ENCODE measurements around the gene SGCE.

Gene SGCE

DNA sequence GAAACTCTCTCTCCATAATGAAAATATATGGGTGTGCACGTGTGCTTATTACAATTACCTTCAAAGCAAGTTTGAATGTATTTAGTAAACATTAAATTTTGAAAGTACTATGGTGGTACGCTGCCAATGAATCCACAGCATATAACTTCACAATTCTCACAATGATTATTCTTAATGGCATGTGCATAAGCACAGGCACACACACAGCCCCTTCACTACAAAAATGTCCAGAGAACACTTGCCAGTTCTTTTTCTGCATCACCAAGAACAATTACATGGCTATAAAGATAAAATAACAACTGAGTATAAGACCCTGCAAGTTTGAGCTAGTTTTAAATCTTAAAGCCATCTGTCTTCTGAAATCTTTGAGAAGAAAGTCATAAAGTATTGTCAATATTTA, 22.2 kb downstream of the SGCE start:
- TF ChIP-seq POLR2AphosphoS5 (IDR thresholded peaks at IDR 0.05; ENCODE audit: low read depth, low read length) = no peak
- no peak for TF ChIP-seq TAF1 (IDR thresholded peaks at IDR 0.05; ENCODE audit: borderline replicate concordance, insufficient read depth, low read length)
- no peak for TF ChIP-seq SIN3A (IDR thresholded peaks at IDR 0.05; ENCODE audit: borderline replicate concordance, insufficient read depth, low read length)
- TF ChIP-seq, protein P1, sequence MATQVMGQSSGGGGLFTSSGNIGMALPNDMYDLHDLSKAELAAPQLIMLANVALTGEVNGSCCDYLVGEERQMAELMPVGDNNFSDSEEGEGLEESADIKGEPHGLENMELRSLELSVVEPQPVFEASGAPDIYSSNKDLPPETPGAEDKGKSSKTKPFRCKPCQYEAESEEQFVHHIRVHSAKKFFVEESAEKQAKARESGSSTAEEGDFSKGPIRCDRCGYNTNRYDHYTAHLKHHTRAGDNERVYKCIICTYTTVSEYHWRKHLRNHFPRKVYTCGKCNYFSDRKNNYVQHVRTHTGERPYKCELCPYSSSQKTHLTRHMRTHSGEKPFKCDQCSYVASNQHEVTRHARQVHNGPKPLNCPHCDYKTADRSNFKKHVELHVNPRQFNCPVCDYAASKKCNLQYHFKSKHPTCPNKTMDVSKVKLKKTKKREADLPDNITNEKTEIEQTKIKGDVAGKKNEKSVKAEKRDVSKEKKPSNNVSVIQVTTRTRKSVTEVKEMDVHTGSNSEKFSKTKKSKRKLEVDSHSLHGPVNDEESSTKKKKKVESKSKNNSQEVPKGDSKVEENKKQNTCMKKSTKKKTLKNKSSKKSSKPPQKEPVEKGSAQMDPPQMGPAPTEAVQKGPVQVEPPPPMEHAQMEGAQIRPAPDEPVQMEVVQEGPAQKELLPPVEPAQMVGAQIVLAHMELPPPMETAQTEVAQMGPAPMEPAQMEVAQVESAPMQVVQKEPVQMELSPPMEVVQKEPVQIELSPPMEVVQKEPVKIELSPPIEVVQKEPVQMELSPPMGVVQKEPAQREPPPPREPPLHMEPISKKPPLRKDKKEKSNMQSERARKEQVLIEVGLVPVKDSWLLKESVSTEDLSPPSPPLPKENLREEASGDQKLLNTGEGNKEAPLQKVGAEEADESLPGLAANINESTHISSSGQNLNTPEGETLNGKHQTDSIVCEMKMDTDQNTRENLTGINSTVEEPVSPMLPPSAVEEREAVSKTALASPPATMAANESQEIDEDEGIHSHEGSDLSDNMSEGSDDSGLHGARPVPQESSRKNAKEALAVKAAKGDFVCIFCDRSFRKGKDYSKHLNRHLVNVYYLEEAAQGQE (IDR thresholded peaks at IDR 0.05; ENCODE audit: insufficient read depth in 1 of 2, low read depth in 2 of 2, low read length in 2 of 2) = no peak
- TF ChIP-seq FOXP2 (optimal IDR thresholded peaks at IDR 0.05; ENCODE audit: borderline replicate concordance, extremely low read depth, extremely low read length, insufficient read depth) = no peak

DNA sequence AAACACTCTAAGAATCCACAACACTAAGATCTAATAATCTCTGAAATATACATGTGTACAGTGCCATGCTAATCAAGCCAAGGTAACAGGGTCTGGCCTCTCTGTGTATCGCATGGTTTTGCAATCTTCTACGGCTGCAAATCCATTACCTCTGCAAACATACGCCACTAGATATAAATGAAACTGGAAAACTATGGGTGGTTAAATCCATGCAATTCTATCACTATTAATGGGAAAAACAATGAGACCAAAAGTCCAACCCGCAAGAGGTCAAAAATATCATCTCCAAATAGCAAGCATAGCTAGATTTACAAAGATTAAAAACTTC, 23.0 kb downstream of the SGCE start:
- TF ChIP-seq SIN3A (IDR thresholded peaks at IDR 0.05; ENCODE audit: borderline replicate concordance, insufficient read depth, low read length) = no peak
- TF ChIP-seq, protein P1 (IDR thresholded peaks at IDR 0.05; ENCODE audit: insufficient read depth in 1 of 2, low read depth in 2 of 2, low read length in 2 of 2) = no peak
- no peak for TF ChIP-seq FOXP2 (optimal IDR thresholded peaks at IDR 0.05; ENCODE audit: borderline replicate concordance, extremely low read depth, extremely low read length, insufficient read depth)
- TF ChIP-seq POLR2AphosphoS5 (IDR thresholded peaks at IDR 0.05; ENCODE audit: low read depth, low read length) = no peak
- no peak for TF ChIP-seq TAF1 (IDR thresholded peaks at IDR 0.05; ENCODE audit: borderline replicate concordance, insufficient read depth, low read length)

DNA sequence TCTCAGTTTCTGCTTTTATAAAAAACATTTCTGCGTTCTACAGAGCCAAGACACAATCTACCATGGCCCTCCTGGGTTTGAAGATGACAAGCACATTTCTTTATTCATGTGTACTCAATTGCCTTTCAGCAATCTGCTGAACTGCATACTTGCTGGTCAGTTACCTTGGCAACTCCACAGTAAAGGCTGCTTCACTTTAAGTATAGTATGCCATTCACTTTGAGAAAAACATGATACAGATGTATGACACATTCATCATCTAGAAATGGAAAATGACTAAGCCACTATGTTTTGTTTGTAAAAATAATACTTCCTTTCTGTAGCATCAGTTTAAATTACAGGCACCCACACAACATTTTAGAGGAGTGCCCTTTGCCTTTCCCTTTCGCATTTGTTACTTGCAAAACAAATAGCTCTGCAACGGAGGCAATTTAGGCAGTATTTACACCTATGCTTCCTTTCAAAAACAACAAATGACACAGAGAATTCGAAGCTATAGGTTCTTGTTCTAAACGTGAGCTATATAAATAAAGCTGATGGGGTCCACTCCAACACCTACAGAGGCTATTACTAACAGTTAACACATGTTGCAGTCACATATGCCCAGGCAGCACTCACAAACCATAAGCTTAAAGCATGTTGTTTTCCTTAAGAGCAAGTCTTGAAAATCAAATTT, 23.5 kb downstream of the SGCE start:
- TF ChIP-seq, protein P1 (IDR thresholded peaks at IDR 0.05; ENCODE audit: insufficient read depth in 1 of 2, low read depth in 2 of 2, low read length in 2 of 2) = no peak
- TF ChIP-seq POLR2AphosphoS5 (IDR thresholded peaks at IDR 0.05; ENCODE audit: low read depth, low read length) = no peak
- no peak for TF ChIP-seq FOXP2 (optimal IDR thresholded peaks at IDR 0.05; ENCODE audit: borderline replicate concordance, extremely low read depth, extremely low read length, insufficient read depth)
- TF ChIP-seq TAF1 (IDR thresholded peaks at IDR 0.05; ENCODE audit: borderline replicate concordance, insufficient read depth, low read length) = no peak
- TF ChIP-seq SIN3A (IDR thresholded peaks at IDR 0.05; ENCODE audit: borderline replicate concordance, insufficient read depth, low read length) = no peak

DNA sequence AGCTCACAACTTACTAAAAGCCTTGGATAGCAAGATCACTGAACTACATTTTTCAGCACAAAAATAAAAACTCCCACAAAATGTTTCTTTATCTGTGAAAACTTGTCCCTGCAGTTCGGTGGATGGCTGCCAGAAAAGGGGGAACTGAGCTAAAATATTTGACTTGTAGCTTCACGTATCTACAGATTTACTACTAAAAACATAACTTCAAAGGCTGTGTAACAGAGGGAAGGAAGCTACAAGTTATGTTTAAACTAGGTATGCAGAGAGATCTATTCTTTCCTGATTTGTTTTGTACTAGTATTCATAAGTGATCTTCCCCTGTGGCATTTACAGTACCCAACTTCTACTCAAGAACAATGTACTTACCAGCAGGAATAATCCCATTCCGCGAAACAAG, 25.1 kb downstream of the SGCE start:
- TF ChIP-seq FOXP2 (optimal IDR thresholded peaks at IDR 0.05; ENCODE audit: borderline replicate concordance, extremely low read depth, extremely low read length, insufficient read depth) (no peak), POLR2AphosphoS5 (IDR thresholded peaks at IDR 0.05; ENCODE audit: low read depth, low read length) (no peak), SIN3A (IDR thresholded peaks at IDR 0.05; ENCODE audit: borderline replicate concordance, insufficient read depth, low read length) (no peak), TAF1 (IDR thresholded peaks at IDR 0.05; ENCODE audit: borderline replicate concordance, insufficient read depth, low read length) (no peak)
- TF ChIP-seq, protein P1 (IDR thresholded peaks at IDR 0.05; ENCODE audit: insufficient read depth in 1 of 2, low read depth in 2 of 2, low read length in 2 of 2) = no peak
